ENCODE data around the gene MEF2B. TPM values are rescaled to one million over a fixed set of nuclear protein-coding genes. Genes with fewer than 3 reads are reported as not detected.

The MEF2B gene
- total RNA-seq, 4 donors from 2014 or later, result 0.21 to 3.7 TPM; not detected in 2

DNA sequence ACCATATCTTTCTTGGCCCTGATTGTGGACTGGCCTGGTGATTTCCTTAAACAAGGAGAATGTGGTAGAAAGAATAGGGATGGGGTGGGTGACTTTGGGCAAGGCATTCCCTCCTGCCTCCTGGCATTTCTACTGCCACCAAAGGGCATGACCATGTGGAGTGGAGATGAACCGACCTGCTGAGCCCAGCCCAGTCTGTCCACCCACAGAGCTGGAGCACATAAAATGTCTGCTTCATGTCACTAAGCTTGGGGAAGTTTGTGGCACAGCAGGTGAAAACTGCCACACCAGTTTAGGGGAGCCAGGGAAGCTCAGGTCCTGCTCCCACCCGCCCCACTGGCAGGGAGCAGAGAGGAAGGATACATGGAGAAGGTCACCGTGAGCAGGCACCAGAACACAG lies 38.1 kb downstream of the MEF2B start:
- Histone ChIP-seq H3K4me3 (no peak overlapping the region), H3K27me3 (no peaks in the 10 kb centered on the region), H3K36me3 (peaks cover 0 to 59% (median 0%) of the 10 kb centered on the region in 3 donors), H3K27ac (no peak overlapping the region), H3K4me1 (peaks cover 0 to 9% (median under 1%) of the 10 kb centered on the region in 4 donors), H3K9me3 (peaks cover 0 to 14% (median 2%) of the 10 kb centered on the region in 4 donors)
- no peak for DNase-seq (ENCODE audit: low spot score in 2 of 2)
- 90 to 95% methylated on average over 3 of the region's 3 CpGs for WGBS, 2 donors
- no peak for TF ChIP-seq POLR2A (IDR thresholded peaks at IDR 0.05)
- TF ChIP-seq, protein P1, sequence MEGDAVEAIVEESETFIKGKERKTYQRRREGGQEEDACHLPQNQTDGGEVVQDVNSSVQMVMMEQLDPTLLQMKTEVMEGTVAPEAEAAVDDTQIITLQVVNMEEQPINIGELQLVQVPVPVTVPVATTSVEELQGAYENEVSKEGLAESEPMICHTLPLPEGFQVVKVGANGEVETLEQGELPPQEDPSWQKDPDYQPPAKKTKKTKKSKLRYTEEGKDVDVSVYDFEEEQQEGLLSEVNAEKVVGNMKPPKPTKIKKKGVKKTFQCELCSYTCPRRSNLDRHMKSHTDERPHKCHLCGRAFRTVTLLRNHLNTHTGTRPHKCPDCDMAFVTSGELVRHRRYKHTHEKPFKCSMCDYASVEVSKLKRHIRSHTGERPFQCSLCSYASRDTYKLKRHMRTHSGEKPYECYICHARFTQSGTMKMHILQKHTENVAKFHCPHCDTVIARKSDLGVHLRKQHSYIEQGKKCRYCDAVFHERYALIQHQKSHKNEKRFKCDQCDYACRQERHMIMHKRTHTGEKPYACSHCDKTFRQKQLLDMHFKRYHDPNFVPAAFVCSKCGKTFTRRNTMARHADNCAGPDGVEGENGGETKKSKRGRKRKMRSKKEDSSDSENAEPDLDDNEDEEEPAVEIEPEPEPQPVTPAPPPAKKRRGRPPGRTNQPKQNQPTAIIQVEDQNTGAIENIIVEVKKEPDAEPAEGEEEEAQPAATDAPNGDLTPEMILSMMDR (IDR thresholded peaks at IDR 0.05), result no peak
- TF ChIP-seq EP300 (IDR thresholded peaks at IDR 0.05), result no peak

- 91 to 92% methylated on average over 6 of the region's 6 CpGs for WGBS, 2 donors
- peaks cover 0 to 79% (median 0%) of the 10 kb centered on the region in 3 donors for H3K36me3 ChIP-seq
- H3K4me3 ChIP-seq, result no peak overlapping the region
- H3K4me1 ChIP-seq, result no peaks in the 10 kb centered on the region
- no peak for DNase-seq (ENCODE audit: low spot score in 2 of 2)
- H3K27ac ChIP-seq, result no peak overlapping the region
- H3K9me3 ChIP-seq, result peaks cover 0 to 15% (median 1%) of the 10 kb centered on the region in 4 donors
- no peaks in the 10 kb centered on the region for H3K27me3 ChIP-seq
- TF ChIP-seq, protein P1 (IDR thresholded peaks at IDR 0.05), result no peak
- no peak for TF ChIP-seq POLR2A (IDR thresholded peaks at IDR 0.05)
- no peak for TF ChIP-seq EP300 (IDR thresholded peaks at IDR 0.05)
These were observed 44.0 kb downstream of the MEF2B start for GRCh38 chr19:19126102-19126501.

- H3K27ac ChIP-seq, result no peak overlapping the region
- peaks cover 0 to 77% (median 0%) of the 10 kb centered on the region in 3 donors for H3K36me3 ChIP-seq
- DNase-seq (ENCODE audit: low spot score in 2 of 2), result no peak
- TF ChIP-seq POLR2A (IDR thresholded peaks at IDR 0.05) (no peak), EP300 (IDR thresholded peaks at IDR 0.05) (no peak)
- TF ChIP-seq, protein P1 (IDR thresholded peaks at IDR 0.05), result no peak
- H3K9me3 ChIP-seq, result peaks cover 0 to 15% (median 1%) of the 10 kb centered on the region in 4 donors
- no peaks in the 10 kb centered on the region for H3K27me3 ChIP-seq
- no peak overlapping the region for H3K4me3 ChIP-seq
- H3K4me1 ChIP-seq, result no peaks in the 10 kb centered on the region
These were observed 46.7 kb downstream of the MEF2B start for GRCh38 chr19:19123386-19123785.

GRCh38 chr19:19122902-19123301 lies 47.2 kb downstream of the MEF2B start:
- no peak for DNase-seq (ENCODE audit: low spot score in 2 of 2)
- peaks cover 0 to 77% (median 0%) of the 10 kb centered on the region in 3 donors for H3K36me3 ChIP-seq
- H3K9me3 ChIP-seq, result peaks cover 0 to 15% (median 1%) of the 10 kb centered on the region in 4 donors
- H3K4me3 ChIP-seq, result no peak overlapping the region
- WGBS, 2 donors, result 92 to 93% methylated on average over 1 of the region's 1 CpG
- H3K27ac ChIP-seq, result no peak overlapping the region
- TF ChIP-seq EP300 (IDR thresholded peaks at IDR 0.05) (no peak), POLR2A (IDR thresholded peaks at IDR 0.05) (no peak)
- no peaks in the 10 kb centered on the region for H3K4me1 ChIP-seq
- no peaks in the 10 kb centered on the region for H3K27me3 ChIP-seq

DNA sequence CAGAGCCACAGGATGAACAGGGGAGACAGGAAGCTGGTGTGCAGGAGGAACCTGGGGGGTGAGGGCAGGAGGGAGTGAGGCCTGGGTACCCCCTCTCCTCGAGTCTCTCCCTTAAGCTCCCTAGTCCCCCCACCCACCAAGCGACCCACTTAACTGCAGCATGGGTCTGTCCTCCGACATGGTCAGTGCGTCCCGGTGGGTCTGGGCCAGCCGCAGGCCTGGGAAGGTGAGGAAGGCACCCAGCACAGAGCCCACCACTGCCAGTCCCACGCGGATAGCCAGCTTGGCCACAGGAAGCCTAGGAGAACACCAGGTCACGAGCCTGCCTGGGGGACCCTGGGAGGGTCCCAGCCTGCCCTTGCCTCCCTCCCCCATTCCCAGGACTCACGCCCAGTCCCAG lies 48.7 kb downstream of the MEF2B start:
- no peak overlapping the region for H3K27ac ChIP-seq
- DNase-seq (ENCODE audit: low spot score in 2 of 2), result no peak
- no peak for TF ChIP-seq POLR2A (IDR thresholded peaks at IDR 0.05)
- WGBS, 2 donors, result 88 to 93% methylated on average over 7 to 9 of the region's 10 CpGs
- peaks cover 0 to 15% (median 1%) of the 10 kb centered on the region in 4 donors for H3K9me3 ChIP-seq
- no peak overlapping the region for H3K4me3 ChIP-seq
- no peaks in the 10 kb centered on the region for H3K27me3 ChIP-seq
- H3K4me1 ChIP-seq, result no peaks in the 10 kb centered on the region
- peaks cover 0 to 82% (median 0%) of the 10 kb centered on the region in 3 donors for H3K36me3 ChIP-seq

DNA sequence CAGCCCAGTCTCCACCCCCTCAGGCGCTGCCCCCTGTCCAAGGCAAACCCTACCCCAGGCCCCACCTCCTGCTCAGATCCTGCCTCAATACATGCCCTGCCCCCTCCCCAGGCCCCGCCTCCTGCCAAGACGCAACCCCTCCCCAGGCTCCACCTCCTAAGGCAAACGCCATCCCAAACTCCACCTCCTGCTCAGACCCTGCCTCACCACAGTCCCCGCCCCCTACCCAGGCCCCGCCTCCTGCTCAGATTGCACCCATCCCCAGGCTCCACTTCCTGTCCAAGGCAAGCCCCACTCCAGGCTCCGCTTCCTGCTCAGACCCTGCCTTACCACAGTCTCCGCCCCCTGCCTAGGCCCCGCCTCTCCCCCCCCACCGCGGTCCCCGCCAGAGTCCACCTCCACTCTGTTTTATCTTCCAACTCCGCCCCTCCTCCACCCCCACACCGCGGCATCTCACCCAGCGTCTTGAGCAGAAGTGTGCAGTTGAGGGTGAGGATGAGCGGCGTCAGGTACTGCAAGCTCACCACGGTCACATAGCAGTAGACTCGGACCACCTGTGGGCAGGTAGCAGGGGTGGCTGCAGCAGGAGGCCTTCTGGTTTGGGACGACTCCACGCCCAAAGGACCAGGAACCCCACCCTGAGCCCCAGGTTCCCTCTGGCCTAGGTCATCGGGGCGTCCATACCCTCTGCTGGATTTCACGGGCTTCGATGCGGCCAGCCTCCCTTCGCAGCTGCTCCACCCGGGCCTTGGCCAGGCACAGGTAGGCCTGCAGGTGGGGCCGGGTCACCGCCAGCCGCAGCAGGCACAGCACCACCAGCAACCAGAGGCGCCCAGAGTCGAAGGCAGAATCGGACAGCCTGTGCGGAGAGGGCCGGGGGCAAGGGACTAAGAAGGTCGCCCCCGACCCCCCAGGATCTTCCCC lies 49.5 kb downstream of the MEF2B start:
- Histone ChIP-seq H3K4me3 (no peak overlapping the region), H3K36me3 (peaks cover 0 to 83% (median 0%) of the 10 kb centered on the region in 3 donors), H3K9me3 (peaks cover 0 to 15% (median 1%) of the 10 kb centered on the region in 4 donors), H3K27ac (no peak overlapping the region), H3K4me1 (no peaks in the 10 kb centered on the region), H3K27me3 (no peaks in the 10 kb centered on the region)
- peak in 1 of 2 donors; percentile 46 for DNase-seq (ENCODE audit: low spot score in 2 of 2)
- 50 to 53% methylated on average over 25 to 31 of the region's 39 CpGs for WGBS, 2 donors
- TF ChIP-seq POLR2A (IDR thresholded peaks at IDR 0.05) (no peak), EP300 (IDR thresholded peaks at IDR 0.05) (no peak)
- TF ChIP-seq, protein P1 (IDR thresholded peaks at IDR 0.05), result no peak
